GM19468 (cell line): Measurements from ENCODE around the gene MRPL43.
"Not testable (repeated sequence)": the region's sequence is repeated elsewhere in the genome, so short reads cannot be mapped to it uniquely, and the experiment has no call there.

ENCODE experiments used
- ATAC-seq: cut with Tn5 transposase; IDR thresholded peaks from one replicate; pipeline ENCODE4 v1.9.1; 2021; ENCODE audit warnings: mild to moderate bottlenecking, moderate library complexity, moderate number of reproducible peaks; ENCODE audit not compliant: unreplicated experiment; ENCODE audit errors: extremely low read depth

MRPL43 gene

DNA sequence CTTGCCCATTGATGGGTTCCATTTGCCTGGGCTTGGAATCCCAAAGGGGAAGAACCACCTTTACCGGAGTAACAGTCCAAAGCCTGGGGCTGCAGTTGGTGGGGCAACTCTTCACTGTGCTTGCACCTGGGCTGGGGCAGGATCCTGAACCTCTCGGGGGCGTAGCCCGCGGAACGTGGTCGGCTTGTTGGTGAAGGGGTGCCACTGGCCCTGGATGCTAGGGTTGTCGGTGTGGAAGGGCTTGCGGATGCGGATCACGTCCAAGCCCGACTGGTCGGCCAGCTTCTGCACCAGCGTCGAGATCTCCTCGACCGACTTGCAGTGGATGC, 710 bp downstream of the MRPL43 start:
- ATAC-seq = no peak

DNA sequence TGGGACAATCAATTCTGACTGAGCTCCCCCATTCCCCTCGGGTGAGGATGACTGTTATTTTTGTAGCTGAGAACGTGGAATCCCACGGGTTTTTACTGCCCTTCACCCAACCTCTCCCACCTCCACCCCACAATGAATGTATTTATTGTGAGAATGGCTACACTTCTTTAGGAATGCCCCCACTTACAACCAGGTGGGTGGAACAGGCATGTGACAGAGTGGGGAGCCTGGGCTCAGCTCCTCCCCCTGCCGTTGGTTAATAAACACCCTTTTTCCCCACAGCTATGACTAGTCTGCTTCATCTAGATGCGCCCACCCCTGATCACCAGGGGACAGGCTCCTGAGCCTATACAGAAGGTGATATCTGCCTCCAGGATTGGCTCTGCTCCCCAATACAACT, 2.0 kb downstream of the MRPL43 start:
- no peak for ATAC-seq

DNA sequence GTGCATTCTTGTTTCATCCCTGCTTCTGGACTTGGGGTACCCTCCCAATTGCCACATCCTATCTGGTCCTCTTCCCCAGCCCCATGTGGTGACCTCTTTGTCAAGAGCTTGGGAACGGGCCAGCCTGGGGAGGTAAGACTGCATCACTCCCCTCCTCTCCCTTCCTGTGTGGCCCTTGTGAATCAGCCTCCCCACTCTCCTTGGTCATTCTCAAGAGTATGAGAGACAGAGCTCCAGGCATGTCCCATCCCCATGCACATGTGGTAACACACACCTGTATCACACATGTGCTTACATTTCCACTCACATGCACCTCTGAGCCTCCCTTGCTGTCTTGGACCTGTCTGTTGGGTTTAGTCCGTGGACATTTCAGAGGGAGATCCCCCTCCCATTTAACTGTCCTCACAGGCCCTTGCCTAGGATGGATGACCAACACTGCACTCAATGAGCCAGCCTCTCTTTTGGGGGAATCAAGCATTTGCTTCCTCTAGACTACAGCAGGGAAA, 2.6 kb downstream of the MRPL43 start:
- ATAC-seq = no peak

- ATAC-seq = no peak
Observed at GRCh38 chr10:100983868-100984671, 3.2 kb downstream of the MRPL43 start.

- ATAC-seq = no peak
Observed at GRCh38 chr10:100982916-100983830, 4.1 kb downstream of the MRPL43 start.

DNA sequence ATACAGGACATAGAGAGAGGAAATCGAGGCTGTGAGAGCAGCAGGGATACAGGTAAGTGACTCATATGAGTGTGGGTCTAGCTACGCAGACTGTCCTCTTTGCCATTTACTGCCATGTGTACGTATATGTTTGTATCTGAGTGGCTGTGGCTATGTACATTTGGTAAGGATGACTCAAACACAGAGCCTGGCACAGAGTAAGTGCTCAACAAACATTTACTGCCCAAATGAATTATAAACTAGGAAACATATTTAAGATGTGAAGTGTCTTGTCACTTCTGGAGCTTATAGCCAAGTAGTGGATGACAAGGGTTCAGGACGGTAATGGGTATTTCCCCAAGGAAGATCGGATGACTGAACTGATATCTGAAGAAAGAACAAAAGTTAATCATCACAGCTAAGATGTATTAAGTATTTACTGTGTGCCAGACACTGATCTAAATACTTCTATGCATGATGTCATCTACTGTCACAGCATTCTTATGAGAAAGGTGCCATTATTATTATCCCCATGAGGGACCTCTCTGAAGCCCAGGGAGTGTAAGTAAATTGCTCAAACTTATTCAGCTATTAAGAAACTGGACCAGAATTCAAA, 6.0 kb downstream of the MRPL43 start:
- ATAC-seq = no peak

DNA sequence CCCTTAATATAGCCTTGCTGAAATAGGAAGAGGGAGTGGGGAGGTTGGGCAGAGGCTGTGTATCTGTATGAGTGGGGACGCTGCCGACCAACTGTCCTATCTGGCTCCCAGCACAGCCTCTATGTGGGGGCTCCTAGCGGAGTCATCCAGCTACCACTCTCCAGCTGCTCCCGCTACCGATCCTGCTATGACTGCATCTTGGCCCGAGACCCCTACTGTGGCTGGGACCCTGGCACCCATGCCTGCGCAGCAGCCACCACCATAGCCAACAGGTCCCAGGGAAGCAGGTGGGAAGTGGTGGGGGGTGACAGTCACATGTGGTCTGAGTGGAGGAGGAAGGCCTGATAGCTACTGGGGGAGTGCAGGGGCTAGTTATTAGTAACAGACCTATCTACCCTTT, 6.6 kb downstream of the MRPL43 start:
- ATAC-seq = no peak

DNA sequence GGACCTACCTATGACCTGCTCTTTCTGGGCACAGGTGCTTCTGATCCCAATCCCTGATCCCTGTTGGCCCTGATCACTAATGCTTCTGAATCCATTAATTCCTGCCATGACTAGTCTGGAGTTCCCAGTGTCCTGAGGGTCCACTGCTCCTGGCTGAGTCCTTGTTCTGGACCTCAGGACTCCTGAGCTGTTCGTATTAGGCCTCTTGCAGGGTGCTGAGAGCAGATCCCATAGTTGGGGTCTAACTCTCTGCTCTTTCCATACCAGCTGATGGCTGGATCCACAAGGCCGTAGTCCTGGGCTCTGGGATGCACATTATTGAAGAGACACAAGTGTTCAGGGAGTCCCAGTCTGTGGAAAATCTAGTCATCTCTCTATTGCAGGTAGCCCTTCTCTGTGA, 7.0 kb downstream of the MRPL43 start:
- no peak for ATAC-seq

DNA sequence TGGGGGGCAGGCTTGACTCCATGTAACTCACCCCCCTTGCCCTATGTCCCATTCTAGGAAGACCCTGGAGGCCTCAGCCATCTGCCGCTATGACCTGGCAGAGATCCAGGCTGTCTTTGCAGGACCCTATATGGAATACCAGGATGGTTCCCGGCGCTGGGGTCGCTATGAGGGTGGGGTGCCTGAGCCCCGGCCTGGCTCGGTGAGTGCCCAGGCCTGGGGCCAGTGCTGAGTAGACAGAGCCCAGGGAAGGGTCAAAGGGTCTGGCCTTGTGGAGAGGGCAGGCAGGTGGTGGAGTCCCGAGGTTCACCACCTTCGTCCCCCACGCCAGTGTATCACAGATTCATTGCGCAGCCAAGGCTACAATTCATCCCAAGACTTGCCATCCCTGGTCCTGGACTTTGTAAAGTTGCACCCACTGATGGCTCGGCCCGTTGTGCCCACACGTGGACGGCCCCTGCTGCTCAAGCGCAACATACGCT, 7.5 kb downstream of the MRPL43 start:
- ATAC-seq = no peak

DNA sequence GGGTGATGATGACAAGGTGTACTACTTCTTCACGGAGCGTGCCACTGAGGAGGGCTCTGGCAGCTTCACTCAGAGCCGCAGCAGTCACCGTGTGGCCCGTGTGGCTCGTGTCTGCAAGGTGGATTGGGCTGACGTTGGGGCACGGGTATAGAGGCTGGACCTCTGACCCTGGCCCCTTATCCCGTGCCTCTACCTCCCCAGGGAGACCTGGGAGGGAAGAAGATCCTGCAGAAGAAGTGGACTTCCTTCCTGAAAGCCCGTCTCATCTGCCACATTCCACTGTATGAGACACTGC, 8.4 kb downstream of the MRPL43 start:
- ATAC-seq = no peak

DNA sequence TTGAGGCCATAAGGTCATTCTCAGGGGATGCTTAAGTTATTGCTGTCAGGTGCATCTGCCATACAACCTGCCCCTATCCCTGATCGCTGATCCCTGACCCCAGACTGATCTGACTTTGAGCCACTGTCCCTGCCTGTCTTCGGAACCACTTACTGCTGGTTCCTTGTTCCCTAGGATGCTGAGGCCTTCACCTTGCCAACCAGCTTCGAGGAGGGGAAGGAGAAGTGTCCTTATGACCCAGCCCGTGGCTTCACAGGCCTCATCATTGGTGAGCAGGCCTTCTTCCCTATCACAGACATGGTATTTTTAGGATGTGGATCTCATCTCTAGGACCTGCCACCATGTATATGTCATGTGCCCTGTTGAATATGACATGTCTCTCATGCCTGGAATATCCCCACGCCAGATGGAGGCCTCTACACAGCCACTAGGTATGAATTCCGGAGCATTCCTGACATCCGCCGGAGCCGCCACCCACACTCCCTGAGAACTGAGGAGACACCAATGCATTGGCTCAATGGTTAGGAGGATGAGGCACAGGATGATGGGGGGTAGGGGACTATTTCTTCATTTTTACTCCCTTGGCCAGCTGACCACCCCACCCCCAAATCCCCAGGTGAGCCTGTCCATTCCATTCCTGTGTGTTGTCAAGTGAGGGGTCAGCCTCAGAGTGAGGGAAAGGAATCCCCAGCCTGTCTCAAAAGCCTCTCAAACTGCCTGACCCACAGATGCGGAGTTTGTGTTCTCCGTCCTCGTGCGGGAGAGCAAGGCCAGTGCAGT, 9.0 kb downstream of the MRPL43 start:
- ATAC-seq = no peak

- no peak for ATAC-seq
Observed at GRCh38 chr10:100977436-100977835, 9.9 kb downstream of the MRPL43 start.

- no peak for ATAC-seq
Observed at GRCh38 chr10:100976906-100977305, 10.4 kb downstream of the MRPL43 start.

DNA sequence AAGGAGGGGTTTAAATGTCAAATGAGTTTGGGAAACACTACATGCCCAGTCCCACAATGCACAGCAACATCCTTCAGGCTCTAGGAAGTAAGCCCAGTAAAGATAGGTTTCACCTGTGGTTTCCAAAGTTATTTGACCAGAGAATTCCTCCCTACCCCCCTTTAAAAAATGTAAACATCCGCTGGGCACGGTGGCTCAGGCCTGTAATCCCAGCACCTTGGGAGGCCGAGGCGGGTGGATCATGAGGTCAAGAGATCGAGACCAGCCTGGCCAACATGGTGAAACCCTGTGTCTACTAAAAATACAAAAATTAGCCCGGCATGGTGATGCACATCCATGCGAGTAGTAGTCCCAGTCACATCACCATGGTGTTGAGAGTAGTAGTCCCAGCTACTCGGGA, 11.9 kb downstream of the MRPL43 start:
- not testable (repeated sequence) for ATAC-seq

- ATAC-seq = no peak
Observed at GRCh38 chr10:100972904-100973535, 14.3 kb downstream of the MRPL43 start.

- no peak for ATAC-seq
Observed at GRCh38 chr10:100972115-100972903, 15.0 kb downstream of the MRPL43 start.

DNA sequence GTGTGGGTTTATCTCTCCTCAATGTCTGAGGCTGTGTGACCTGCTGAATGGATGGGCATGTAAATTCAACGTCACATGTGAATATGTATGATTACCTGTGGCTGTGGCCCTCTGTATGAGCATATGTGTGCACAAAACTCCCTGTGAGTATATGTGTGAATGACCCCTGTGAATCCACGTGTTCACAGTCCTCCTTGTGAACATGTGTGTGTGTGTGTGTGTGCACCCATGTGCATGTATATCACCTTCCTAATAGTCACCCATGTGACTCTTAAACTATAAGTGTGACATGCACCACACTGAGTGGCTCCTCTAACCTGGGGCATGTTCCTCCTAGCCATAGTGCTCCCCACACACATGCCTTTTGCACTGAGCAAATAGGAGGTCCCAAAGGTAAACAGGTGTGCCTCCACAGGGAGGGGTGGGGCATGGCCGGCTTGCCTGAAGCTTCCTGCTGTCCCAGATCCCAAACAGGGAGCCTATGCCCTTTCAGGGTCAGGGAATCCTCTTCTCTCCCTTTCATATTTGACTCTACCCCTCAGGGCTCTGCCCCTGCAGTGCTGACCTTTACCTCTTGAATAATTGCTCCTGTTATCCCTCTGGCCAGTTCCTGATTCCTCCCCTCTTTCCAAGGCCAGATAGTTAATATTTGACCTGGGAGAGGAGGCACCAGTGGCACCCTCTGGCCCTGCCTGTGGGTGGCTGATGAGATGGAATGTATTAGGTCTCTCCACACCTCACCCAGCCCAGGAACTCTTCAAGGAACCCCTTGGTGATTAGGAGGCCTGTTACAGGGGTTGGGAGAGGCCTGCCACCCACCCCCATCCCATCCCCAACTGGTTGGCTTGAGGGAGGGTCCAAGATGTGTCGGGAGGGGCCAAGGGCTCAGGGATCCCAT, 16.1 kb downstream of the MRPL43 start:
- ATAC-seq = no peak
